H9 (cell line): ENCODE data around the gene TH. TPM values are rescaled to one million over a fixed set of nuclear protein-coding genes. Genes with fewer than 3 reads are reported as not detected.

ENCODE experiments used
- DNase-seq: peaks from one replicate; pipeline ENCODE4 v3.0.0-alpha.2; 2017
- H2AFZ ChIP-seq: one replicate; pipeline ENCODE4 v1.6.1; 2013; ENCODE audit warnings: mild to moderate bottlenecking, low read length, control low read depth, moderate library complexity
- H2AK5ac ChIP-seq: 2 replicates; pipeline ENCODE4 v1.6.1; 2013; ENCODE audit warnings: low read length, control low read depth, mixed read lengths; ENCODE audit not compliant: insufficient read length
- H2BK120ac ChIP-seq: one replicate; pipeline ENCODE4 v1.6.1; 2013; ENCODE audit warnings: low read depth, mild to moderate bottlenecking, low read length, control low read depth, inconsistent platforms; ENCODE audit not compliant: poor library complexity, severe bottlenecking
- H2BK12ac ChIP-seq: 2 replicates; pipeline ENCODE4 v1.6.1; 2013; ENCODE audit warnings: low read length, control low read depth, mixed read lengths, low read depth; ENCODE audit not compliant: insufficient read length
- H2BK15ac ChIP-seq: 2 replicates; pipeline ENCODE4 v1.6.1; 2013; ENCODE audit warnings: low read depth, low read length, control low read depth
- H2BK20ac ChIP-seq: one replicate; pipeline ENCODE4 v1.6.1; 2013; ENCODE audit warnings: low read depth, mild to moderate bottlenecking, low read length, control low read depth, inconsistent platforms; ENCODE audit not compliant: poor library complexity, severe bottlenecking
- H2BK5ac ChIP-seq: 2 replicates; pipeline ENCODE4 v1.6.1; 2013; ENCODE audit warnings: low read length, control low read depth, mixed read lengths; ENCODE audit not compliant: insufficient read length
- H3K14ac ChIP-seq: 2 replicates; pipeline ENCODE4 v1.6.1; 2013; ENCODE audit warnings: low read length, control low read depth; ENCODE audit not compliant: insufficient read depth
- H3K18ac ChIP-seq: 2 replicates; pipeline ENCODE4 v1.6.1; 2013; ENCODE audit warnings: low read depth, mild to moderate bottlenecking, mixed read lengths, low read length, control low read depth; ENCODE audit not compliant: insufficient read length
- H3K23ac ChIP-seq: 2 replicates; pipeline ENCODE4 v1.6.1; 2013; ENCODE audit warnings: low read length, control low read depth, mixed read lengths, low read depth; ENCODE audit not compliant: insufficient read length
- H3K23me2 ChIP-seq: 2 replicates; pipeline ENCODE4 v1.6.1; 2013; ENCODE audit warnings: low read depth, mild to moderate bottlenecking, mixed read lengths, low read length, control low read depth; ENCODE audit not compliant: insufficient read length, poor library complexity, severe bottlenecking
- H3K27ac ChIP-seq: 2 replicates; pipeline ENCODE4 v1.5.1; 2013; ENCODE audit warnings: low read length, control low read depth, mixed read lengths, low read depth; ENCODE audit not compliant: insufficient read length
- H3K27me3 ChIP-seq: 2 replicates; pipeline ENCODE4 v1.6.1; 2013; ENCODE audit warnings: low read length, control low read depth, inconsistent platforms; ENCODE audit not compliant: insufficient read depth
- H3K4ac ChIP-seq: 2 replicates; pipeline ENCODE4 v1.6.1; 2013; ENCODE audit warnings: low read depth, mild to moderate bottlenecking, control low read depth, inconsistent platforms, low read length, moderate library complexity
- H3K4me1 ChIP-seq: 2 replicates; pipeline ENCODE4 v1.6.1; 2013; ENCODE audit warnings: low read length, control low read depth, inconsistent platforms; ENCODE audit not compliant: insufficient read depth
- H3K4me2 ChIP-seq: 2 replicates; pipeline ENCODE4 v1.6.1; 2013; ENCODE audit warnings: low read length, control low read depth, mixed read lengths; ENCODE audit not compliant: insufficient read length, insufficient read depth
- H3K56ac ChIP-seq: 2 replicates; pipeline ENCODE4 v1.6.1; 2013; ENCODE audit warnings: low read depth, mild to moderate bottlenecking, mixed read lengths, low read length, control low read depth; ENCODE audit not compliant: insufficient read length
- H3K79me1 ChIP-seq: 2 replicates; pipeline ENCODE4 v1.6.1; 2013; ENCODE audit warnings: low read depth, mild to moderate bottlenecking, moderate library complexity, low read length, control low read depth, inconsistent platforms; ENCODE audit not compliant: insufficient read depth, poor library complexity, severe bottlenecking
- H3K79me2 ChIP-seq: 2 replicates; pipeline ENCODE4 v1.6.1; 2013; ENCODE audit warnings: low read length, control low read depth, inconsistent platforms; ENCODE audit not compliant: insufficient read depth
- H3K9ac ChIP-seq: 2 replicates; pipeline ENCODE4 v1.6.1; 2013; ENCODE audit warnings: low read length, control low read depth, mixed read lengths; ENCODE audit not compliant: insufficient read length; ENCODE audit errors: extremely low read depth
- H3K9me3 ChIP-seq: one replicate; pipeline ENCODE4 v1.6.1; 2013; ENCODE audit warnings: low read depth, low read length, inconsistent platforms; ENCODE audit not compliant: control insufficient read depth
- H3T11ph ChIP-seq: one replicate; pipeline ENCODE4 v1.6.1; 2013; ENCODE audit warnings: mild to moderate bottlenecking, low read length, control low read depth, inconsistent platforms
- H4K20me1 ChIP-seq: one replicate; pipeline ENCODE4 v1.6.1; 2013; ENCODE audit not compliant: control insufficient read depth, insufficient read length, insufficient read depth
- H4K5ac ChIP-seq: 2 replicates; pipeline ENCODE4 v1.6.1; 2013; ENCODE audit warnings: low read depth, mild to moderate bottlenecking, mixed read lengths, low read length, control low read depth; ENCODE audit not compliant: insufficient read length
- H4K8ac ChIP-seq: replicated peaks from 2 replicates; pipeline ENCODE4 v1.6.1; 2013; ENCODE audit warnings: low read length, control low read depth, mixed read lengths, low read depth; ENCODE audit not compliant: insufficient read length
- H4K91ac ChIP-seq: 2 replicates; pipeline ENCODE4 v1.6.1; 2013; ENCODE audit warnings: low read depth, mild to moderate bottlenecking, moderate library complexity, mixed read lengths, low read length, control low read depth; ENCODE audit not compliant: insufficient read length
- H3K27ac Mint-ChIP-seq, 3 experiments: 2 replicates in 2 of 3; 3 replicates in 1 of 3; pipeline ENCODE4 v1.8.0; 2020 to 2021; ENCODE audit warnings: mixed read lengths in 3 of 3, mild to moderate bottlenecking in 1 of 3, moderate library complexity in 1 of 3
- H3K27me3 Mint-ChIP-seq: 2 replicates; pipeline ENCODE4 v1.8.0; 2021; ENCODE audit warnings: low read depth, mild to moderate bottlenecking, moderate library complexity, mixed read lengths
- H3K36me3 Mint-ChIP-seq, 3 experiments: 2 replicates in 2 of 3; 3 replicates in 1 of 3; pipeline ENCODE4 v1.8.0; 2020 to 2021; ENCODE audit warnings: low read depth in 3 of 3, mixed read lengths in 3 of 3; ENCODE audit not compliant: insufficient read depth in 1 of 3
- H3K4me1 Mint-ChIP-seq, 2 experiments: 2 replicates each; pipeline ENCODE4 v1.8.0; 2020; ENCODE audit warnings: mixed read lengths in 2 of 2
- H3K4me3 Mint-ChIP-seq, 2 experiments: 2 replicates in 1 of 2; 3 replicates in 1 of 2; pipeline ENCODE4 v1.8.0; 2020 to 2021; ENCODE audit warnings: mild to moderate bottlenecking in 2 of 2, mixed read lengths in 2 of 2, moderate library complexity in 1 of 2
- H3K9me3 Mint-ChIP-seq, 2 experiments: 2 replicates in 1 of 2; 3 replicates in 1 of 2; pipeline ENCODE4 v1.8.0; 2020; ENCODE audit warnings: mild to moderate bottlenecking in 2 of 2, mixed read lengths in 2 of 2, moderate library complexity in 1 of 2
- CTCF ChIP-seq: fragments of 200-600 bp; sonication (generic); conservative IDR thresholded peaks from 3 replicates; pipeline ENCODE4 v1.8.0; 2021; ENCODE audit warnings: antibody characterized with exemption, mild to moderate bottlenecking
- WGBS: extraction: QIAGEN DNeasy Blood & Tissue Kit; methylation state at CpG from one replicate; pipeline ENCODE4 v1.1.7; 2013; ENCODE audit warnings: missing lambda C conversion rate, low lambda C conversion rate, mixed read lengths; ENCODE audit not compliant: insufficient read length; ENCODE audit errors: extremely low coverage; 5-methylcytosine and 5-hydroxymethylcytosine counted together
- total RNA-seq: library from RNA; stranded (reverse); gene quantifications from 2 replicates; pipeline ENCODE4 v1.2.1, GENCODE V29; 2021

Gene TH
- total RNA-seq, 1 experiment from 2014 or later = not detected

- H3K27me3 Mint-ChIP-seq = peaks cover 23% of the 10 kb centered on the region
- Histone ChIP-seq H3K23me2 (no peaks in the 10 kb centered on the region), H4K5ac (no peak overlapping the region), H3K27ac (no peak overlapping the region), H2BK5ac (no peak overlapping the region), H3K79me2 (no peaks in the 10 kb centered on the region), H3K4me2 (no peak overlapping the region), H3K18ac (no peak overlapping the region), H3K79me1 (no peaks in the 10 kb centered on the region), H4K91ac (no peak overlapping the region), H3K23ac (no peak overlapping the region), H3K4ac (no peak overlapping the region), H3K14ac (no peak overlapping the region), H2AK5ac (no peak overlapping the region), H4K8ac (no peak overlapping the region), H2BK15ac (no peak overlapping the region), H3K9me3 (no peaks in the 10 kb centered on the region), H3K27me3 (no peaks in the 10 kb centered on the region; the same call in 1 of the 2 replicates), H2AFZ (no peak overlapping the region), H3K9ac (no peak overlapping the region), H2BK120ac (no peak overlapping the region), H3K4me1 (no peaks in the 10 kb centered on the region), H4K20me1 (no peaks in the 10 kb centered on the region), H3K56ac (no peak overlapping the region), H2BK20ac (no peak overlapping the region), H3T11ph (no peak overlapping the region), H2BK12ac (no peak overlapping the region)
- no peak overlapping the region for H3K4me3 Mint-ChIP-seq
- no peak for TF ChIP-seq CTCF
- WGBS = no CpG with 5 or more reads among the region's 10 CpGs
- H3K27ac Mint-ChIP-seq = no peak overlapping the region
- DNase-seq = no peak
- no peaks in the 10 kb centered on the region for H3K4me1 Mint-ChIP-seq
- peaks cover 0 to 2% of the 10 kb centered on the region in 2 experiments; a peak in 2 of 5 replicates for H3K9me3 Mint-ChIP-seq
- H3K36me3 Mint-ChIP-seq = no peaks in the 10 kb centered on the region
Measured at GRCh38 chr11:2179516-2179915, 7.9 kb upstream of the TH start.
